A673 (cell line): ENCODE measurements around the gene LDHB. TPM values are rescaled to one million over a fixed set of nuclear protein-coding genes. Genes with fewer than 3 reads are reported as not detected.
"Not testable (repeated sequence)": the region's sequence is repeated elsewhere in the genome, so short reads cannot be mapped to it uniquely, and the experiment has no call there.

Experiments used
- BruUV-seq: library from RNA; stranded (reverse); fragments of 400-500 nt; replicated peaks from 2 replicates; lab custom pipeline; 2021; lab: Mats Ljungman, UMichigan
- CTCF ChIA-PET: fragments of 300-600 bp; sonication (Branson Sonifier 250); formaldehyde crosslinking; loops from one replicate; lab custom pipeline; 2022; ENCODE audit warnings: antibody characterized with exemption; lab: Charles Lee
- POLR2A ChIA-PET: fragments of 300-600 bp; sonication (Branson Sonifier 250); formaldehyde crosslinking; loops from one replicate; lab custom pipeline; 2022; ENCODE audit warnings: antibody characterized with exemption; ENCODE audit not compliant: low non-redundant PET; lab: Charles Lee
- DNase-seq: peaks from one replicate; pipeline ENCODE4 v3.0.0-alpha.2; 2015; ENCODE audit warnings: low spot score
- H3K27ac ChIP-seq: fragments of 200-600 bp; sonication (generic); 2 replicates; pipeline ENCODE4 v1.5.1; 2016; ENCODE audit warnings: mixed run types, low read depth, mild to moderate bottlenecking, mixed read lengths, antibody characterized with exemption, low read length; ENCODE audit not compliant: poor library complexity, severe bottlenecking
- H3K27me3 ChIP-seq: fragments of 200-600 bp; sonication (generic); replicated peaks from 2 replicates; pipeline ENCODE4 v1.6.1; 2017; ENCODE audit warnings: mixed run types, low read depth, mild to moderate bottlenecking, mixed read lengths, antibody characterized with exemption, low read length; ENCODE audit not compliant: insufficient read depth, poor library complexity
- H3K36me3 ChIP-seq: fragments of 200-600 bp; sonication (generic); 2 replicates; pipeline ENCODE4 v1.6.1; 2016; ENCODE audit warnings: mixed run types, mild to moderate bottlenecking, mixed read lengths, antibody characterized with exemption, low read length; ENCODE audit not compliant: insufficient read depth, poor library complexity, severe bottlenecking
- H3K4me1 ChIP-seq: fragments of 200-600 bp; sonication (generic); 2 replicates; pipeline ENCODE4 v1.6.1; 2017; ENCODE audit warnings: mixed run types, mild to moderate bottlenecking, mixed read lengths, antibody characterized with exemption, low read length; ENCODE audit not compliant: insufficient read depth, poor library complexity, severe bottlenecking
- H3K4me3 ChIP-seq: fragments of 200-600 bp; sonication (generic); 2 replicates; pipeline ENCODE4 v1.5.1; 2016; ENCODE audit warnings: low read depth, mixed run types, mild to moderate bottlenecking, mixed read lengths, low read length; ENCODE audit not compliant: poor library complexity, severe bottlenecking
- H3K9me3 ChIP-seq: fragments of 200-600 bp; sonication (generic); 2 replicates; pipeline ENCODE4 v1.6.1; 2016; ENCODE audit warnings: mixed run types, low read depth, mild to moderate bottlenecking, mixed read lengths, antibody characterized with exemption, low read length; ENCODE audit not compliant: poor library complexity, severe bottlenecking
- EZH2 ChIP-seq: fragments of 200-600 bp; sonication (generic); IDR thresholded peaks from 2 replicates; pipeline ENCODE4 v1.6.1; 2017; ENCODE audit warnings: borderline replicate concordance, low read depth, mild to moderate bottlenecking, mixed read lengths, antibody characterized with exemption, low read length; ENCODE audit not compliant: poor library complexity, severe bottlenecking
- intact Hi-C: fragments of 100-400 bp; cut with micrococcal nuclease; formaldehyde crosslinking; loops from one replicate; pipeline ENCODE4 v1.10.0; 2022; ENCODE audit not compliant: unreplicated experiment
- total RNA-seq: library from RNA; stranded (reverse); gene quantifications from 2 replicates; pipeline ENCODE4 v1.2.3, GENCODE V29; 2021
- TF ChIP-seq, protein P1 (sequence below): fragments of 300-800, 200-600 bp; sonication (generic); conservative IDR thresholded peaks from 2 replicates; pipeline ENCODE4 v1.5.1; 2017; ENCODE audit warnings: low read depth, mild to moderate bottlenecking, antibody characterized with exemption, low read length, moderate library complexity, mixed read lengths

LDHB gene
- total RNA-seq, 1 experiment from 2014 or later = 1,201 TPM

- no peak for TF ChIP-seq EZH2
- TF ChIP-seq, protein P1, sequence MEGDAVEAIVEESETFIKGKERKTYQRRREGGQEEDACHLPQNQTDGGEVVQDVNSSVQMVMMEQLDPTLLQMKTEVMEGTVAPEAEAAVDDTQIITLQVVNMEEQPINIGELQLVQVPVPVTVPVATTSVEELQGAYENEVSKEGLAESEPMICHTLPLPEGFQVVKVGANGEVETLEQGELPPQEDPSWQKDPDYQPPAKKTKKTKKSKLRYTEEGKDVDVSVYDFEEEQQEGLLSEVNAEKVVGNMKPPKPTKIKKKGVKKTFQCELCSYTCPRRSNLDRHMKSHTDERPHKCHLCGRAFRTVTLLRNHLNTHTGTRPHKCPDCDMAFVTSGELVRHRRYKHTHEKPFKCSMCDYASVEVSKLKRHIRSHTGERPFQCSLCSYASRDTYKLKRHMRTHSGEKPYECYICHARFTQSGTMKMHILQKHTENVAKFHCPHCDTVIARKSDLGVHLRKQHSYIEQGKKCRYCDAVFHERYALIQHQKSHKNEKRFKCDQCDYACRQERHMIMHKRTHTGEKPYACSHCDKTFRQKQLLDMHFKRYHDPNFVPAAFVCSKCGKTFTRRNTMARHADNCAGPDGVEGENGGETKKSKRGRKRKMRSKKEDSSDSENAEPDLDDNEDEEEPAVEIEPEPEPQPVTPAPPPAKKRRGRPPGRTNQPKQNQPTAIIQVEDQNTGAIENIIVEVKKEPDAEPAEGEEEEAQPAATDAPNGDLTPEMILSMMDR = no peak
- no peak overlapping the region for H3K27ac ChIP-seq
- no peak overlapping the region for H3K4me3 ChIP-seq
- no peaks in the 10 kb centered on the region for H3K36me3 ChIP-seq
- H3K9me3 ChIP-seq = no peaks in the 10 kb centered on the region
- H3K27me3 ChIP-seq = peaks cover 39% of the 10 kb centered on the region
- BruUV-seq = no TSS peak
- intact Hi-C loops = no loop called here
- ChIA-PET POLR2A (no interaction called here), CTCF (no interaction called here)
- no peaks in the 10 kb centered on the region for H3K4me1 ChIP-seq
- no peak for DNase-seq
Measured at GRCh38 chr12:21665816-21666215, 8.2 kb upstream of the LDHB start.

GRCh38 chr12:21662122-21662792, 4.6 kb upstream of the LDHB start:
- no peaks in the 10 kb centered on the region for H3K36me3 ChIP-seq
- no peak overlapping the region for H3K4me3 ChIP-seq
- DNase-seq = no peak
- intact Hi-C loops = no loop called here
- H3K27me3 ChIP-seq = peaks cover 3% of the 10 kb centered on the region
- H3K9me3 ChIP-seq = no peaks in the 10 kb centered on the region
- H3K27ac ChIP-seq = no peak overlapping the region
- POLR2A ChIA-PET = no interaction called here
- no peaks in the 10 kb centered on the region for H3K4me1 ChIP-seq
- CTCF ChIA-PET = no interaction called here
- TF ChIP-seq, protein P1 = no peak
- TF ChIP-seq EZH2 = no peak
- no TSS peak for BruUV-seq

DNA sequence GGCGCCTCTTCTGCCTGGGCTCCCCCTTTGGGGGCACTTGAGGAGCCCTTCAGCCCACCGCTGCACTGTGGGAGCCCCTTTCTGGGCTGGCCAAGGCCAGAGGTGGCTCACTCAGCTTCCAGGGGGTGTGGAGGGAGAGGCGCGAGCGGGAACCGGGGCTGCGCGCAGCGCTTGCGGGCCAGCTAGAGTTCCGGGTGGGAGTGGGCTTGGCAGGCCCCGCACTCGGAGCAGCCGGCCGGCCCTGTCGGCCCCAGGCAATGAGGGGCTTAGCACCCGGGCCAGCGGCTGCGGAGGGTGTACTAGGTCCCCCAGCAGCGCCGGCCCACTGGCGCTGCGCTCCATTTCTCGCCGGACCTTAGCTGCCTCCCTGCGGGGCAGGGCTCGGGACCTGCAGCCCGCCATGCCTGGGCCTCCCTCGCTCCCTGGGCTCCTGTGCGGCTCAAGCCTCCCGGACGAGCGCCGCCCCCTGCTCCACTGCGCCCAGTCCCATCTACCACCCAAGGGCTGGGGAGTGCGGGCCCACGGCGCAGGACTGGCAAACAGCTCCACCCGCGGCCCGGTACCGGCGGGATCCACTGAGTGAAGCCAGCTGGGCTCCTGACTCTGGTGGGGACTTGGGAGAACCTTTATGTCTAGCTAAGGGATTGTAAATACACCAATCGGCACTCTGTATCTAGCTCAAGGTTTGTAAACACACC, 3.9 kb upstream of the LDHB start:
- H3K9me3 ChIP-seq, CTCF ChIA-PET, H3K27me3 ChIP-seq, H3K4me1 ChIP-seq, BruUV-seq, POLR2A ChIA-PET, H3K4me3 ChIP-seq, H3K36me3 ChIP-seq, DNase-seq, intact Hi-C loops, H3K27ac ChIP-seq: not testable (repeated sequence)
